ENCODE results near the gene NFAM1.

- TF ChIP-seq POLR2AphosphoS5 (IDR thresholded peaks at IDR 0.05) (no peak), POLR2A (IDR thresholded peaks at IDR 0.05) (no peak)
Measured at GRCh38 chr22:42436404-42436803, 4.2 kb upstream of the NFAM1 start.
